A204.1 (cell line): ENCODE data around the gene TMEM44.
"Not testable (repeated sequence)": the region's sequence is repeated elsewhere in the genome, so short reads cannot be mapped to it uniquely, and the experiment has no call there.

Experiments
- FAIRE-seq: peaks from 2 replicates; lab custom pipeline; 2012; peaks lifted over from hg19 to GRCh38; lab: Jason Lieb, UNC

The TMEM44 gene

DNA sequence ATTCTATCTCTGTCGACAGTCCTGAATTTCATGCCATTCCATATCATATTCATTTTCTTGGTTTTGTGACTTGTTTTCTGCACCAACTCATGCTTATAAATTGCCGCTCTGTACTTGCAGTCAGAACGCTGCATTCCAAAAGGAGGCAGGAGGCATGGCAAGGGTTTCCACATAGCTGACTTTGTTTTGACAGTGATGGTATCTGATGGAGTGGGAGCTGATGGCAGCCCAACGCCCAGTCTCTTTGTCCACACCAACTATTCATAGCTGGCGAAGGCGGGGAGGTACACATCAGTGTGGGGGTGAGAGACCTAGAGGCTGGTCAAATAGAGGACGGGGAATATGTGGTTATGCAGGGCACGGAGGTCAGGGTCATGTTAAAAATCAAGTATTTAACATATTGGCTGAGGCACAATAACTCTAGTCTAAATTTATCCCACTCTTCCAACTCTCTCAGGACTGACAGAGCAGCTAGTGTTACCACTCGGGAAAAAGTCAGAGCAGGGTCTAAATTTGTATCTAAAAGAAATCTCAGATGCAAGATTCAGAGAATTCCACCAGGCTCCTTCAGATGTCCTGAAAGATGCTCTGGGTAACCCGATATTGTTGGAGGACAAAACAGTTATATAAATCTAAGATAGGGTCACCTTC lies 78.6 kb downstream of the TMEM44 start:
- no peak for FAIRE-seq

DNA sequence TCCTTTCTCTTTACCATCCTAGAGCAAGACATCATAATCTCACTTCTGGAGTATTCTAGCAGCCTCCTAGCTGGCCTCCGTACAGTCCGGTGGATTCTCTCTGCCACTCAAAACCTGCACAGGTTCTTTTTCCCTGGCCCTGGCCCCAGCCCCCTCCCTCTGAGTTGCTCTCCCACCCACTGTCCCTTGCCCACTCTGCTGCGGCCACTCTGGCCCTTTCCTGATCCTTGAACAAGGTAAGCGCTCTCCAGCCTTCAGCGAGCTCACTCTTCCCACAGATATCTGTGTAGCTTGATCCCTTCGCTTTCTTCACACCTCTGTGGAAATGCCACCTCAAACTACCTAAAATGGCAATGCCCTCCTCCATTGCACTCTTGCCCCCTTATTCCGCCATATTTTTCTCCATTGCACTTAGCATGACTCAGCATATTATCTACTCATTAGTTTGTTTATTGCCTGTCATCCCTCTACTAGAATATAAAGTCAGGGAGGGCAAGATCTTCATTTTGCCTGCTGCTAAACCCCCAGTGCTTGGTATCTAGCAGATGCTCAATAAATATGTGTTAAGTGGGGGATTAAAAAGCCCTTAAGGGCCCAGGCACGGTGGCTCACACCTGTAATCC lies 80.8 kb downstream of the TMEM44 start:
- no peak for FAIRE-seq

DNA sequence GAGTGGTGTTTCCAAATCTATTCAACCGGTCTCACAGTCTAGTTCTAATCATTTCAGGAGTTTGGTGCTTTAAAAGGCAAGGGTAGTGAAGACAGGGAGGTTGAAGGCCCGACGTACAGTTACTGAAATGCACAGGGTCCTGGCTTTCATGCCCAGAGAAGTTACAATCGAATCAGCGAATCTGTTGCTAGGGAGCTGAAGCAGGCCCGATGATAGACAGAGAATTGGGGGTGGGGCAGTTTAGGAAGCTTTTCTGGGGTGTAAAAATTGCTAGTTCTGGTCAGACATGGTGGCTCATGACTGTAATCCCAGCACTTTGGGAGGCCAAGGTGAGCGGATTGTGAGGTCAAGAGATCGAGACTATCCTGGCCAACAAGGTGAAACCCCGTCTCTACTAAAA lies 83.4 kb downstream of the TMEM44 start:
- FAIRE-seq: no peak

DNA sequence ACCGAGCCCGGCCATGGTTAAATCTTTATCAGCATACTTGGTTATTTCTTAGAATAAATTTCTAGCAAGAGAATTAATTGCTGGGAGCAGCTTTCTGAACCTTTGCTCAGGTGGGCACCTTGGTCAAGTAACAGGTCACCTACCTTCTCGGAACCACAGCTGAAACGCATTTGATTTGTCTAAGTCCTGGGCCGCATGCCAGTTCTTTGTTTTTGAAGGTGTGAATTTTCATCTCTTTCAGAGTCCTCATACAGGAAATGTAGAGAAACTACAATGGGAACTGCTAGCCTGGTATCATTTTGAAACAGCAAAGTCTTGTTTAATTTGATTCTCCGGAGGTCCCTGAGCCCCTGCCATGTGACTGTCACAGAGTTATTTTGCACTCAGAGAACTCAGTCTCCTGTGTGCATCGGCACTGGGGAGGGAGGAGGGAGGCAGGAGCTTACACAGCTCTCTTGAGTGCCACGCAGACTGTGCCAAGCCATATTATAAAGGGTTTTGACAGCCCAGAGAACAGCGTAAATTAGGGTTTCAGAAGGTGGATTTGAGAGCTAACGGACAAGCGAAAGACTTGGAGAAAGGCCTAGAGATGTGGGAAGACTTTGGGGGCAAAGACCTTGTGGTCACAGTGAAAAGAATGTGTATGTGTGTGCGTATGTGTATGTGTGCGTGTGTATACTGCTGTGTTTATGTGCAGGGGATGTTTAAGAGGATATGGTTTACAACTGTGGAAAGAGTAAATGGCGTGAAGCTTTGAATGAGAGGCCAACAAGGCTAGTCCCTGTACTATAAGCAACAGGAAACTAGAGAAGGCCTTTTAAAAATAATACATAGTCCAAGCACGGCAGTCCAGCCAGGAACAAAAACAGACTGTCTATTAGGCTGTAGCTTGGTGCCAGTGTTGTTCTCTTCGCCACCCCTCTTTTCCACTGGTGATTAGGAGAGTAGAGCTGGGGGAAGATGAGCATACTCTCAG lies 84.6 kb downstream of the TMEM44 start:
- FAIRE-seq: no peak

DNA sequence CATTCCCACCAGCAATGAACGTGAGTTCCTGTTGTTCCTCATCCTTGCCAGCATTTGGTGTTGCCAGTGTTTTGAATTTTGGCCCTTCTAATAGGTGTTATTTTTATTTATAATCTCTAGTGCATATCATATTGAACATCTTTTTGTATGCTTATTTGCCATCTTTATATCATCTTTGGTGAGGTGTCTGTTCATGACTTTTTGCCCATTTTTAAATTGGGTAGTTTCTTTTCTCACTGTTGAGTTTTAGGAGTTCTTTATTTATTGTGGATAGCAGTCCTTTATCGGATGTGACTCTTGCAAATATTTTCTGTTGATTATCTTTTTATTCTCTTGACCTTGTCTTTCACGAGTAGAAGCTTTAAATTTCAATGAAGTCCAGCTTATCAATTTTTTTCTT lies 86.2 kb downstream of the TMEM44 start:
- FAIRE-seq: no peak

DNA sequence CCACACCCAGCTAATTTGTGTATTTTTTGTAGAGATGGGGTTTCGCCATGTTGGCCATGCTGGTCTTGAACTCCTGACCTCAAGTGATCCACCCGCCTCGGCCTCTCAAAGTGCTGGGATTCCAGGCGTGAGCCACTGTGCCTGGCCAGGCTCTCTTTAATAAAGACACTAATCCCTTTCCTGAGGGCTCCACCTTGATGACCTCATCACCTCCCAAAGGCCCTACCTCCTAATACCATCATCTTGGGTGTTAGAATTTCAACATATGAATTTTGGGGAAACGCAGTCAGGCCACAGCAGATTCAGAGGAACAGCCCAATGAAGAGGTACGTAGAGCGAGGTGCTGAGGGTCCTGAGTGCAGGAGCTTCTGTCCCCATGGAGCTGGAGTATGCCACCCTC lies 87.7 kb downstream of the TMEM44 start:
- not testable (repeated sequence) for FAIRE-seq

DNA sequence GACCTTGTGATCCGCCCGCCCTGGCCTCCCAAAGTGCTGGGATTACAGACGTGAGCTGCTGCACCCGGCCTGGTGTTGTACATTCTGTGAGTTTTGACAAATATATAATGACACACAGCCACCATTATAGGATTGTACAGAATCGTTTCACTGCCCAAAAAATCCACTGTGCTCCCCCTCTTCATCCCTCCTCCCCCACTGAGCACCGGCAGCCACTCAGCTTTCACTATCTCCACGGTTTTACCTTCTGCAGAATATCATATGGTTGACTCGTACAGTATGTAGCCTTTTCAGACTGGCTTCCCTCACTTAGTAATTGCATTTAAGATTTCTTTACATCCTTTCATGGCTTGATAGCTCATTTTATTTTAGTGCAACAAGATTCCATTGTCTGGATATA lies 89.7 kb downstream of the TMEM44 start:
- FAIRE-seq: no peak

DNA sequence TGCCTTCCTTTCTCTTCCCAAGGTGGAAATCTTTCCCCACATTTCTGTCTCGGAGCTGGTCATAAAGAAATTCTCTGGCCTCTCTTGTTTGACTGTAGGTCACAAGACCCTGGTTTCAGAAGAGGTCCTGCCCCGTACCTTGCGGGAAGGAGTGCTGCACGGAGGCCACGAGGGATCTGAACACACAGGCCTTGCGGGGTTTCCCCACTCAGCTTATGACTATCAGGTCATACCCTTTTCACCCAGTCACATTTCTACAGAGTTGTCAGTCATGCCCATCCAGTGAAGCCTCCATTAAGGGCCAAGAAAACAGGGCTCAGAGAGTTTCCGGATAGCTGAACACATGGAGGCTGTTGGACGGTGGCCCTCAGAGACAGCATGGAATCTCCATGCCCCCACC lies 91.7 kb downstream of the TMEM44 start:
- FAIRE-seq: no peak

DNA sequence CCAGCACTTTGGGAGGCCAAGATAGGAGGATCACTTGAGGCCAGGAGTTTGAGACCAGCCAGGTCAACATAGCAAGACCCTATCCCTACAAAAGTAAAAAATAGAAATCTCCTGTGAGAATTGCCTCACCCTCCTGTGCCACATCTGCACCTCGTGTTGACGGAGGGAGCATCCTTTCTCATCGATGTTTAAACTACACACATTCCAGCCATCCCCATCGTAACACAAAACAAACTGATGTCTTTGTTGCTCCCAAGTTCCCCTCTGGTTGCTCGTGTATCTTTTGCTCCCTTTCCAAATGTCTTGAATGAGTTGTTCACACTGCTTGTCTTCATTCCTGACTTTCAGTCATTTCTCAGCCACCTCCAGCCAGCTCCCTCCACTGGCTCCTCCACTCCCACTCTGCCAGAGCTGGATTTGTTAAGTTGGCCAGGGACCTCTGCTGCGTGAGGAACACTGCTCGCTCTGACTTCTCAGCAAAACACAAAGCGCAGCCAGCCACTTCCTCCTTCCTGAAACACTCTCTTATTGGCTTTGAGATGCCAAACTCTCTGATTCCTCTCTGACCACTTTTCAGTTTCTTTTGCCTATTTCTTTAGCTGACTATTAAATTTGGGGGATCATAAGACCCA lies 92.8 kb downstream of the TMEM44 start:
- no peak for FAIRE-seq

DNA sequence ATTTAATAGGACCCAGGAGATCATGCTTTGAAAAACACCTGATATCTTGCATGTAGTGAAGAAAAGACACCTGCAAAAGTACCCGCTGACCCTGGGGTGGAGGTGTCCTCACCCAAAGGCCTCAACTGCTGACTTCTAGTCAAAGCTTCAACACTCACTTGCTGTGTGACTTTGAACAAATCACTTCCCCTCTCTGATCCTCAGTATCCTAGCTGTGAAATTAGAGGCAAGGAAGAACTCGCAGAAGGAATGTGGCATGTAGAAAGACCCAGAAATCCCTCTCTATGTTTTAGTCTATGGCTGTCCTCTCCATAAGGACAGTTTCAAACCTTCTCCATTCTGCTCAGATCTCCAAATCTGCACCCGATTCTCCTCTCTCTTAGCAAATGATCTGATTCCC lies 93.7 kb downstream of the TMEM44 start:
- no peak for FAIRE-seq

DNA sequence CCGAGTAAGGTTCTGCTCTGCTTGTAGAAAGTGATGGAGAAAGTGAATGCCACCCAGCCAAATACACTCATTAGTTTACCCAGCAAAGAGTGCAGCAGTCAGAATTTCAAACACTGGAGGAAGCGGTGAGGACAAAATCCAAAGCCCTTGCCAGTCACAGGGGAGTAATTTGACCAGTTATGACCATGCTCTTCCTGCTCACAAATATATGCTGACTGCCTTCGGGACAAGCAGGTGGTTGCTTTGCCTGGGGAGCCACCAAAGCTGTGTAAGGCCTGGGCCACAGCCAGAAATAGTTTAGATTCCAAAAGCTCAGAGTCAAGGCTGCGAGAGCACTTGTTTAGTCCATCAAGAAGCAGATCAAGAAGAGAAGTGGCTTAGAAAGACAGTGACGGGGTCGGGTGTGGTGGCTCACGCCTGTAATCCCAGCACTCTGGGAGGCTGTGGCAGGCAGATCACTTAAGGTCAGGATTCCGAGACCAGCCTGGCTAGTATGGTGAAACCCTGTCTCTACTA lies 95.4 kb downstream of the TMEM44 start:
- FAIRE-seq: no peak
